ENCODE results near the gene RUNX1.

RUNX1 gene

GRCh38 chr21:34923626-34924025 lies 125.5 kb downstream of the RUNX1 start:
- DNase-seq (ENCODE audit: low read depth), result no peak

DNA sequence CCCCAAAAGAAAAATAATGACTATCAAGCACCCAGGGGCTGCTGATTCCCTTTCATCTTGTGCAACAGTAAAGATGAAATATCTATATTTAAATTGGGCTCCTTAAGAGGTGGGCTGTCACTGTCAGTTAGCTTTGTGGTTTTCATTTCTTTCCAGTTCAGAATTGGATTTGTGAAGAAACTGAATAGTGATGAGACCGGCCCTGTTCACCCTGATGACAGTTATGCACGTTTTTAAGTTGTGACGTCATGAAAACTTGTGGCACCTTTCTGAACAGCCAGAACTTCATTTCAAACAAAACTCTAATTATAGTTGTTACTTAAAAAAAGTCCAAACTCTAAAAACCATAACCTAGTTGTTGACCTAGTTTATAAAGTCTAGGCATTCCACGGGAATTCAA lies 125.9 kb downstream of the RUNX1 start:
- DNase-seq (ENCODE audit: low read depth), result no peak

- no peak for DNase-seq (ENCODE audit: low read depth)
Measured at GRCh38 chr21:34922479-34922878, 126.6 kb downstream of the RUNX1 start.

- no peak for DNase-seq (ENCODE audit: low read depth)
Measured at GRCh38 chr21:34921151-34921550, 128.0 kb downstream of the RUNX1 start.

GRCh38 chr21:34919406-34919805 lies 129.7 kb downstream of the RUNX1 start:
- DNase-seq (ENCODE audit: low read depth), result no peak

DNA sequence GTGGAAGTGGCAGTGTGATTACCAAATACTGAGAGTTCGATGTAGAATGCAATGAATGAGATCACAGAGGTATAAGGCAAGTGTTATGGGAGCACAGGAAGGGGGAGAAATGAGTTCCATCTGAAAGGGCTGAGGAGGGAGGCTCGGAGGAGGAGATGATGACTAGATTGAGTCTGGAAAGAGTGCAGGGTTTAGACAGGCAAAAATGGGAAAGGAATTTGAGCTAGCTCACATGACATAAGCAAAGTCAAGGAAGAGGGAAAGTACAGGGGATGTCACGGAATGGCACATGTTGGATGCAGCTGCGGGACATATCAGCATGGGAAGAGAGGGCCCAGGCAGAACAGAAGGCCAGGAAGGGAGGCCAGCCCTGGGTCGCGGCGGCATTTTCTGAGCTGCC lies 132.7 kb downstream of the RUNX1 start:
- no peak for DNase-seq (ENCODE audit: low read depth)

- DNase-seq (ENCODE audit: low read depth), result no peak
Measured at GRCh38 chr21:34915364-34915841, 133.7 kb downstream of the RUNX1 start.

- no peak for DNase-seq (ENCODE audit: low read depth)
Measured at GRCh38 chr21:34914239-34914638, 134.9 kb downstream of the RUNX1 start.

DNA sequence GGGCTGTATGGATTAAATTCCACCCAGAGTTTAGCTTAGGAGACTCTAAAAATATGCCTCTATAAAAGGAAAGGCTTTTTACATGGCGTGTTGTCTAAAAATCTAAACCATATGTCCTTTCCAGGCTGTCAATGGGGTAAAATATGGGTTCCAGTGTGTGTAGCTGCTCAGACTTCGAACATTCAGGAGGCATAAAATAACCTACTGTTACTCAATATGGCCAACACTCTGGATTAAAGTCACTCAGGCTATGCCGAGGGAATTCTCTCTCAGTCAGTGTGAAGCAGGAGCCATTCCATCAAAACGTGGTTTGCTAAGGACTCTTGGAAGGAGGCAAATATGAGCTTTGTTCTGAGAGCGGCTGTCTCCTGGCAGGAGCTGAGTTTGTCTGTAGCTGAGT lies 135.3 kb downstream of the RUNX1 start:
- DNase-seq (ENCODE audit: low read depth), result no peak

GRCh38 chr21:34912022-34912945 lies 136.8 kb downstream of the RUNX1 start:
- no peak for DNase-seq (ENCODE audit: low read depth)

- DNase-seq (ENCODE audit: low read depth), result no peak
Measured at GRCh38 chr21:34911360-34911759, 137.7 kb downstream of the RUNX1 start.

- DNase-seq (ENCODE audit: low read depth), result no peak
Measured at GRCh38 chr21:34910396-34910795, 138.7 kb downstream of the RUNX1 start.

GRCh38 chr21:34909492-34910292 lies 139.4 kb downstream of the RUNX1 start:
- no peak for DNase-seq (ENCODE audit: low read depth)

DNA sequence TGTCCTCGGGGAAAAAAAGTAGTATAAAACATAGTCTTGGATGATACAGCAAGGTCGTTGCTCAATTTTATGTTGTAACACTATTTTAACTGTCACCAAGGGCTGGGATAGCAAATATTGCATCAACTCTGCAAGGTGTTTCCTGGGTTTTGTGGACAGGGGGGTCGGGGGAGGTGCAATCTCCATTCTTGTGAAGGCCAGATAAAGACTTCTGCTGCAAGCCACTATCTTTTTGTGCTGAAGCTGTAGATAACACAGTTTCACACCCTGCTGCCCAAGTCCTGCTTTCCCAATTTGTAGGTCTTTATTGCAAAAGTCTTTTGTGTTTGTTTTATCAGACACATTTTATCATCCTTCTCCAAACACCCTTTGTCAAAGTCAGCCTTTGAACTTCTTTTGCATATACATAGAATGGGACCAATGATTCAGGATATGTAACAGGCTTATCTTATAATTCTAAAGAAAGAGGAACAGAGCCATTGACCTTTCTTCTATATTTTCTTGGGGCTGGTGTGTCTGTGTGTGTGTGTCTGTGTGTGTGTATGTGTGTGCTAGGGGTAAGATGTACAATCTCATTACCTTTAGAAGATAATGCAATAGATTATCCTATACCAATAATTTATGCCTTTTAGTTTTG lies 140.6 kb downstream of the RUNX1 start:
- no peak for DNase-seq (ENCODE audit: low read depth)

DNA sequence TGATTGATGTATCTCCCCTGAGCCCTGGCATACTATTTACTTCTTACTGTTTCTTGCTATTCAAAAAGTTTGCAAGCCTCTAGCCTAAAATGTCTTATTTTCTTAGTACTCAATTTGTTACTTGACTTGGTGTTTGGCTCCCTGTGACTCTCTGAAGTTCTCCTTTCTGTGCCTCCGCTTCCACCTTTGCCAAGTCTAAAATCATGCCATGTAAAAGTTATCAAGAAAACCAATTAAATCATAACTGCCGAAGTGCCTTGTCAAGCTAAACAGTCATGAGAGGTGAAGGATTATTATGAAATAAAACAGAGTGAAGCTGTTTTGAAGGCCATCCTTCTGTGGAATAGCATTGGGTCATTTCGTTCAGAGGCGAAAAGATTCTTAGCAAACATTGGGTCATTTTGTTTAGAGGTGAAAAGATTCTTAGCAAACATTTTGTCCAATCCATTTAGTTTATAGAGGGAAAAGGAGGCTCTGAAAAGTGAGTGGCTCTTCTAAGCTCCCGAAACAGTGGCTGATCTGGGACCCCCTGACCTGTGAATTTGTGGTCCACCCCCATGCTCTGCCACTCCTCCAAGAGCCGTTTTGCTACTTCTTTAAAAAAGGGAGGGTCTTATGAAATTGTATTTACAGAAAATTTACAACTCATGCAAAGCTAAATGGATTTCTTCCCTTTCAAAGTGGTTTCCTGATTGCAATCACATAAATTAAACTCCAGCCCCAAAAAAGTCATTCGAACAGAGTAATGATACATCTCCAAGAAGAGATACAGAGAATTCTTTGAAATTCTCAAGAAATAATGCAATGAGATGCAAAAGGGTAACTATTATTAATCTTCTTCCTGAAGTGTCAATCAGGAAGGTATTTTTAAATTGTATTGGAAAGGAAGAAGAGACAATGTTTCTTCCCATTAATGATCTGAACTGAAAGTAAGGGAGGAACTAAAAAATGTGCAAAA lies 141.4 kb downstream of the RUNX1 start:
- DNase-seq (ENCODE audit: low read depth), result no peak

GRCh38 chr21:34906401-34906800 lies 142.7 kb downstream of the RUNX1 start:
- DNase-seq (ENCODE audit: low read depth), result no peak

DNA sequence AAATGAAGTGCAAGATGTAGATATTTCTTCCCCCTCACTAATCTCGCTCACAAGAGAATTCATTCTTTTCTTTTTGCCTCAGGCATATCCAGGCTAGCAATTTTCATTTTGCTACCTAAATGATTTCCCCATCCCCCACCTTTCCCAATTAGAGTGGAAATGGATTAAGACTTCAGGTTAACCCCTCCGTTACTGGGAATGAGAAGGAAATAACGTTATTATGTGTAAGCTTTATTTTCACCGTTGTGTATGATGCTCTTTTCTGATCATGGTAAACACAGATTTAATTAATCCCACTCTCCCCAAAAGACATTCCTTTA lies 143.9 kb downstream of the RUNX1 start:
- no peak for DNase-seq (ENCODE audit: low read depth)

GRCh38 chr21:34904526-34905217 lies 144.4 kb downstream of the RUNX1 start:
- no peak for DNase-seq (ENCODE audit: low read depth)

DNA sequence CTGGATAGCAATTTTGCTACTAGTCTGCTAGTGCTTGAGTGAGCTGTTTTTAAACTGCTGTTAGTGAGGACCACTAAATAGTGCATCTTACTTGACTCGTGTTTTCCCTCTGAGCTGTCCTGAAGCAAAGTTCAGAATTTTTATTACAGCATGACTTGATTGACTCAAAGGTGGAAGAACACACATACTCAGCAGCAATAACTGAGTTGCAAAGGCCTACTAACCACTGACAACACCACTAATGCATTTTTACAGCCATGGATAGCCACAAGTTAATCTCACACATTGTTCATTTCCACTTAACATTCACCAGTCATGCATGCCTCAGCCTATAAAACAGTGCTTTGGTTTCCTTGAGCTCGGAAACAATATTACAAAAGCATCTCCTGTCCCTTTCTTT lies 148.7 kb downstream of the RUNX1 start:
- DNase-seq (ENCODE audit: low read depth), result no peak

- no peak for DNase-seq (ENCODE audit: low read depth)
Measured at GRCh38 chr21:34899760-34900159, 149.3 kb downstream of the RUNX1 start.

DNA sequence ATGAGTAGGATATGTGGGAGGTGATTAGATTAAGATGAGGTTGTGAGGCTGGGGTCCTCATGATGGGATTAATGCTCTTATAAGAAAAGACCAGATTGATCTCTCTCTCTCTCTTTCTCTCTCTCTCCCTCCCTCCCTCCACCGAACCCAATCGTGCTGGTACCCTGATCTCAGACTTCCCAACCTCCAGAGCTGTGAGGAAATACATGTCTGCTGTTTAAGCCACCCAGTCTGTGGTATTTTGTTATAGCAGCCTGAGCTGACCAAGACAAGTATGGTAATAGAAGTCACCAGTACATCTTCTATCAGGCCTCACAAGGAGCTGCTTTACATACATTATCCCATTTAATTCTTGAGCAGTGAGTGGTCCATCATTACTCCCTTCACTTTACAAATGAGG lies 149.8 kb downstream of the RUNX1 start:
- DNase-seq (ENCODE audit: low read depth), result no peak

Measured in stimulated activated CD8-positive, alpha-beta memory T cell treated with anti-CD3 and anti-CD28 coated beads, Interleukin-12 subunit alpha, Interleukin-12 subunit beta, amount 100 ng/mL, for 4 hours (primary cell).